K562 (cell line): ENCODE data around the gene HDGFL2. TPM values are rescaled to one million over a fixed set of nuclear protein-coding genes. Genes with fewer than 3 reads are reported as not detected.
A peak's percentile ranks its signal among the peaks of the same experiment; 100 is the strongest.

ENCODE experiments used
- ATAC-seq: fragments of 200-7000 bp; cut with Tn5 transposase; 3 replicates; pipeline ENCODE4 v1.9.1; 2020; ENCODE audit warnings: moderate library complexity
- BruUV-seq: library from RNA; stranded (reverse); fragments of 400-500 nt; replicated peaks from 2 replicates; lab custom pipeline; 2021; lab: Mats Ljungman, UMichigan
- CTCF ChIA-PET: fragments of 300-600 bp; formaldehyde crosslinking; extraction: SDS; loops from one replicate; lab custom pipeline; 2021; ENCODE audit warnings: low intra/inter-chr PET ratio; lab: Yijun Ruan, JAX
- POLR2A ChIA-PET: fragments of 300-600, 350-650 bp; sonication (Branson Sonifier 250); formaldehyde crosslinking; extraction: SDS; loops from one replicate; lab custom pipeline; 2021; ENCODE audit warnings: antibody characterized with exemption, inconsistent platforms; lab: Yijun Ruan, JAX
- DNase-seq, 4 experiments: peaks; one replicate each; pipeline versions ENCODE4 v3.0.0 to v3.0.0-alpha.2; 2011 to 2018; ENCODE audit warnings: low spot score in 3 of 4, mixed read lengths in 3 of 4; ENCODE audit errors: extremely low read depth in 1 of 4
- FAIRE-seq: peaks from 2 replicates; lab custom pipeline; 2011; peaks lifted over from hg19 to GRCh38; lab: Jason Lieb, UNC
- H2AFZ ChIP-seq: 2 replicates; pipeline ENCODE4 v1.6.0; 2011; ENCODE audit warnings: low read depth, low read length, control low read depth, inconsistent platforms
- H3K27ac ChIP-seq: fragments of 200-600 bp; 3 replicates; pipeline ENCODE4 v1.8.0; 2011; ENCODE audit warnings: low read depth, mild to moderate bottlenecking, control low read depth, inconsistent platforms, low read length, moderate library complexity, mixed read lengths; ENCODE audit errors: extremely low read depth
- H3K27me3 ChIP-seq, 2 experiments: fragments of 300-600 bp in 1 of 2; 2 replicates in 1 of 2; 3 replicates in 1 of 2; pipeline versions ENCODE4 v1.6.0 to v1.8.0; 2011; ENCODE audit warnings: inconsistent platforms in 2 of 2, low read length in 2 of 2, mild to moderate bottlenecking in 1 of 2, mixed read lengths in 1 of 2, moderate library complexity in 1 of 2; ENCODE audit not compliant: control insufficient read depth in 2 of 2, insufficient read depth in 2 of 2
- H3K36me3 ChIP-seq: fragments of 300-600 bp; 3 replicates; pipeline ENCODE4 v1.8.0; 2011; ENCODE audit warnings: mild to moderate bottlenecking, low read length, inconsistent platforms; ENCODE audit not compliant: control insufficient read depth, insufficient read depth
- H3K4me1 ChIP-seq, 2 experiments: fragments of 200-600 bp in 1 of 2; replicated peaks in 1 of 2; 2 replicates in 1 of 2; 3 replicates in 1 of 2; pipeline versions ENCODE4 v1.5.1 to v1.8.0; 2011; ENCODE audit warnings: inconsistent platforms in 2 of 2, low read length in 2 of 2, mild to moderate bottlenecking in 1 of 2, mixed read lengths in 1 of 2, moderate library complexity in 1 of 2; ENCODE audit not compliant: control insufficient read depth in 2 of 2, insufficient read depth in 2 of 2
- H3K4me2 ChIP-seq: 2 replicates; pipeline ENCODE4 v1.6.1; 2011; ENCODE audit warnings: low read length, control low read depth, inconsistent platforms, mixed read lengths; ENCODE audit not compliant: insufficient read depth
- H3K4me3 ChIP-seq: fragments of 200-600 bp; sonication (generic), shearing (Covaris generic); 2 replicates; pipeline ENCODE4 v1.5.1; 2016; ENCODE audit warnings: control low read depth, inconsistent platforms
- H3K79me2 ChIP-seq: fragments of 200-600 bp; 3 replicates; pipeline ENCODE4 v1.8.0; 2011; ENCODE audit warnings: low read length, inconsistent platforms; ENCODE audit not compliant: control insufficient read depth, insufficient read depth
- H3K9ac ChIP-seq, 2 experiments: 2 replicates each; pipeline versions ENCODE4 v1.6.0 to v1.6.1; 2011; ENCODE audit warnings: low read depth in 2 of 2, low read length in 2 of 2, control low read depth in 1 of 2, inconsistent platforms in 1 of 2, mild to moderate bottlenecking in 1 of 2, mixed read lengths in 1 of 2; ENCODE audit not compliant: insufficient read depth in 1 of 2
- H3K9me1 ChIP-seq: one replicate; pipeline ENCODE4 v1.6.0; 2011; ENCODE audit warnings: inconsistent platforms, mild to moderate bottlenecking, low read length, moderate library complexity; ENCODE audit not compliant: control insufficient read depth, insufficient read depth
- H3K9me3 ChIP-seq: replicated peaks from 2 replicates; pipeline ENCODE4 v1.5.1; 2011; ENCODE audit warnings: low read depth, low read length, inconsistent platforms; ENCODE audit not compliant: control insufficient read depth, insufficient read depth
- H4K20me1 ChIP-seq: replicated peaks from 2 replicates; pipeline ENCODE4 v1.6.1; 2011; ENCODE audit warnings: low read length, inconsistent platforms, mixed read lengths; ENCODE audit not compliant: control insufficient read depth, insufficient read depth
- FOXM1 ChIP-seq, 2 experiments: fragments of 450-650 bp in 1 of 2; sonication (generic) in 1 of 2; formaldehyde crosslinking in 1 of 2; IDR thresholded peaks; 2 replicates each; pipeline versions ENCODE4 v1.6.1 to v1.9.0; 2017 to 2022; ENCODE audit warnings: low read depth in 2 of 2, mild to moderate bottlenecking in 2 of 2, missing genetic modification reagents in 1 of 2, moderate library complexity in 1 of 2
- POLR2A ChIP-seq: fragments of 450-650 bp; conservative IDR thresholded peaks from 2 replicates; pipeline ENCODE4 v1.6.1; 2016
- RBM22 ChIP-seq: fragments of 200-400 bp; formaldehyde crosslinking; IDR thresholded peaks from 2 replicates; pipeline ENCODE4 v1.6.1; 2018; ENCODE audit warnings: low read length, low read depth; ENCODE audit not compliant: poor library complexity, severe bottlenecking
- ZNF707 ChIP-seq: fragments of 250-450 bp; sonication (Bioruptor Pico); conservative IDR thresholded peaks from 2 replicates; pipeline ENCODE4 v1.8.0; 2022; ENCODE audit warnings: inconsistent platforms, mild to moderate bottlenecking, moderate library complexity
- WGBS: fragments of 100-300 bp; shearing (Covaris generic); methylation state at CpG from one replicate; pipeline ENCODE4 v1.1.6; 2016; ENCODE audit warnings: low coverage, mixed read lengths; ENCODE audit not compliant: insufficient coverage; ENCODE audit errors: missing lambda C conversion rate; 5-methylcytosine and 5-hydroxymethylcytosine counted together
- in situ Hi-C: fragments of 300-500 bp; cut with MboI; formaldehyde crosslinking; loops from 4 replicates; pipeline ENCODE4 v1.15.0; 2018; ENCODE audit warnings: inconsistent platforms, mixed read lengths
- intact Hi-C: fragments of 100-400 bp; cut with micrococcal nuclease; formaldehyde crosslinking; loops from 2 replicates; pipeline ENCODE4 v1.14.2; 2022
- polyA plus RNA-seq, 8 experiments: library from polyadenylated mRNA; depleted of rRNA in 4 of 8; stranded (reverse) in 5 of 8; unstranded in 3 of 8; fragments of >200 nt; fragmentation: Nextera tagmentation in 2 of 8; fragmentation: Illumina TruSeq in 1 of 8; extraction: Ambion mirVana in 2 of 8; extraction: Trizol in 1 of 8; gene quantifications; 2 replicates each; pipeline versions ENCODE4 v1.2.1 to v1.2.3, GENCODE V29; 2011 to 2014; ENCODE audit warnings: inconsistent platforms in 1 of 8, missing spikeins in 1 of 8
- total RNA-seq, 7 experiments: library from RNA; depleted of rRNA in 6 of 7; stranded (reverse); fragments of >200 nt in 6 of 7; fragmentation: Illumina TruSeq in 2 of 7; extraction: Trizol in 2 of 7; gene quantifications; 2 replicates each; pipeline versions ENCODE4 v1.2.1 to v1.2.3, GENCODE V29; 2011 to 2021; ENCODE audit warnings: low replicate concordance in 1 of 7
- TF ChIP-seq, protein P1 (sequence below): fragments of 250-450 bp; sonication (Bioruptor Pico); IDR thresholded peaks from 2 replicates; pipeline ENCODE4 v1.5.1; 2021; ENCODE audit warnings: mild to moderate bottlenecking
- TF ChIP-seq, protein P2 (sequence below), 2 experiments: fragments of 250-450 bp in 1 of 2; fragments of 450-650 bp in 1 of 2; sonication (Bioruptor Pico) in 1 of 2; IDR thresholded peaks; 2 replicates each; pipeline versions ENCODE4 v1.6.1 to v1.8.0; 2016 to 2021; ENCODE audit warnings: mild to moderate bottlenecking in 2 of 2, moderate library complexity in 2 of 2, missing compliant biosample characterization in 1 of 2, missing genetic modification characterization in 1 of 2
- TF ChIP-seq, protein P3 (sequence below): fragments of 450-650 bp; IDR thresholded peaks from 2 replicates; pipeline ENCODE4 v1.6.1; 2016; ENCODE audit warnings: low read depth, mild to moderate bottlenecking, moderate library complexity
- TF ChIP-seq, protein P4 (sequence below): fragments of 250-450 bp; sonication (Bioruptor Pico); IDR thresholded peaks from 2 replicates; pipeline ENCODE4 v1.4.0; 2020; ENCODE audit warnings: mild to moderate bottlenecking, moderate library complexity, borderline replicate concordance
- TF ChIP-seq, protein P5 (sequence below): sonication (generic); formaldehyde crosslinking; IDR thresholded peaks from 2 replicates; pipeline ENCODE4 v1.8.0; 2022; ENCODE audit warnings: mild to moderate bottlenecking, missing genetic modification reagents

Gene HDGFL2
- total and polyA plus RNA-seq, 9 of the 15 experiments (the other 6 are each of a cell fraction or from before 2014, with no cell fraction given): 0.13 to 61.7 (median 16.0) TPM

DNA sequence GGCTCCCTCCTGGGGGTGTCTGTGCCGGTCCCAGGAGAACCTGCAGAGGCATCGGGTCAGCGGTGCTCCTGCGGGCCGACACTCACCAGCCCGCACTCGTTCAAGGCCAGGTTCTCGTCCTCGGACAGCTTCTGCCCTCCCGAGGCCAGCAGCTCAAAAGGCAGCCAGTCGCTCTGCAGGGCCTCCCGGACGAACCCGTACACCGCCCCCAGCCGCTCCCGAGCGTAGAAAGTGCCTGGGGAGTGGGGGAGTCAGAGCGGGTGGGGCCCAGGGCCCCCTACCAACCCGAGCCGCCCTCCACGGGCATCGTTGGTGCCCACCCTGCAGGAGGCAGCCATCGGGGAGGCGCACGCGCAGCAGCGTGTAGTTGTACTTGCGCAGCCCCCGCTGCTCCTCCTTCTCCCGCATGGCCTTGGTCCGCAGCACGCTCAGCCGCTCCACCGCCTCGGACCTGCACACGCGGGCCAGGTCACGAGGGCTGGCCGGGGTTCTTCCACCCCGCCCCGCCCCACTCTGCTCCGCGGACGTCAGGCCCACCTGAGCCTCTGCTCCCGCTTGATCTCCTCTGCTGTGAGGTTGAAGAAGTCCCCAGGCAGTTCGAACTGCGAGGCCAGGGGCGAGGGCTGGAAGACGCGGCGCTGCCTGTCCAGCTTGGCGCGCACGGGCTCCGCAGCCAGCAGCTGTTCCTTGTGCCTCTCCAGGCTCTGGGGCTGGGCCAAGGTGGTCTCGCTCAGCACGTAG is 26.0 kb upstream of the HDGFL2 start:
- WGBS: 98% methylated on average over 18 of the region's 58 CpGs
- BruUV-seq: no TSS peak
- intact Hi-C loops (no loop called here), in situ Hi-C loops (no loop called here)
- H4K20me1 ChIP-seq: no peaks in the 10 kb centered on the region; the same call in 1 of the 2 replicates
- H3K9me1 ChIP-seq: no peaks in the 10 kb centered on the region
- ChIA-PET POLR2A (interaction anchor here (0.6 to 7.4 kb wide), 4 partner anchors 9 to 89 kb away, joined by 3 to 60 read pairs (median 4); no protein-coding TSS in a partner anchor), CTCF (no interaction called here)
- H3K4me3 ChIP-seq: no peak overlapping the region
- peak in 3 of 4 experiments; percentile 13 to 28 (median 15) for DNase-seq
- no peak overlapping the region for H3K9ac ChIP-seq
- peaks cover 0 to 68% of the 10 kb centered on the region in 2 experiments; a peak in 3 of 5 replicates for H3K4me1 ChIP-seq
- H2AFZ ChIP-seq: no peak overlapping the region
- no peaks in the 10 kb centered on the region for H3K27me3 ChIP-seq
- no peak for ATAC-seq
- peaks cover 90% of the 10 kb centered on the region; the same call in 2 of the 3 replicates for H3K36me3 ChIP-seq
- H3K9me3 ChIP-seq: no peaks in the 10 kb centered on the region
- no peaks in the 10 kb centered on the region for H3K79me2 ChIP-seq
- no peak overlapping the region for H3K4me2 ChIP-seq
- no peak for FAIRE-seq
- no peak overlapping the region for H3K27ac ChIP-seq
- TF ChIP-seq FOXM1 (IDR thresholded peaks at IDR 0.05; ENCODE audit: low read depth) (no peak), FOXM1 (CRISPR knock-in tag; IDR thresholded peaks at IDR 0.05; ENCODE audit: low read depth) (no peak), RBM22 (peak; percentile 69), ZNF707 (no peak), POLR2A (0 out of 2 replicates have a peak, but pooled peaks have one; percentile 7)
- TF ChIP-seq, protein P1, sequence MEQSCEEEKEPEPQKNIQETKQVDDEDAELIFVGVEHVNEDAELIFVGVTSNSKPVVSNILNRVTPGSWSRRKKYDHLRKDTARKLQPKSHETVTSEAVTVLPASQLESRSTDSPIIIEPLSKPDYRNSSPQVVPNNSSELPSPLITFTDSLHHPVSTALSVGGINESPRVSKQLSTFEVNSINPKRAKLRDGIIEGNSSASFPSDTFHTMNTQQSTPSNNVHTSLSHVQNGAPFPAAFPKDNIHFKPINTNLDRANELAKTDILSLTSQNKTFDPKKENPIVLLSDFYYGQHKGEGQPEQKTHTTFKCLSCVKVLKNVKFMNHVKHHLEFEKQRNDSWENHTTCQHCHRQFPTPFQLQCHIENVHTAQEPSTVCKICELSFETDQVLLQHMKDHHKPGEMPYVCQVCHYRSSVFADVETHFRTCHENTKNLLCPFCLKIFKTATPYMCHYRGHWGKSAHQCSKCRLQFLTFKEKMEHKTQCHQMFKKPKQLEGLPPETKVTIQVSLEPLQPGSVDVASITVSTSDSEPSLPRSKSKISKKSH (CRISPR knock-in tag): no peak
- TF ChIP-seq, protein P2, sequence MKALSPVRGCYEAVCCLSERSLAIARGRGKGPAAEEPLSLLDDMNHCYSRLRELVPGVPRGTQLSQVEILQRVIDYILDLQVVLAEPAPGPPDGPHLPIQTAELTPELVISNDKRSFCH (CRISPR knock-in tag; IDR thresholded peaks at IDR 0.05): no peak
- TF ChIP-seq, protein P2 (tag; IDR thresholded peaks at IDR 0.05): no peak
- TF ChIP-seq, protein P3, sequence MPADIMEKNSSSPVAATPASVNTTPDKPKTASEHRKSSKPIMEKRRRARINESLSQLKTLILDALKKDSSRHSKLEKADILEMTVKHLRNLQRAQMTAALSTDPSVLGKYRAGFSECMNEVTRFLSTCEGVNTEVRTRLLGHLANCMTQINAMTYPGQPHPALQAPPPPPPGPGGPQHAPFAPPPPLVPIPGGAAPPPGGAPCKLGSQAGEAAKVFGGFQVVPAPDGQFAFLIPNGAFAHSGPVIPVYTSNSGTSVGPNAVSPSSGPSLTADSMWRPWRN: no peak
- TF ChIP-seq, protein P4, sequence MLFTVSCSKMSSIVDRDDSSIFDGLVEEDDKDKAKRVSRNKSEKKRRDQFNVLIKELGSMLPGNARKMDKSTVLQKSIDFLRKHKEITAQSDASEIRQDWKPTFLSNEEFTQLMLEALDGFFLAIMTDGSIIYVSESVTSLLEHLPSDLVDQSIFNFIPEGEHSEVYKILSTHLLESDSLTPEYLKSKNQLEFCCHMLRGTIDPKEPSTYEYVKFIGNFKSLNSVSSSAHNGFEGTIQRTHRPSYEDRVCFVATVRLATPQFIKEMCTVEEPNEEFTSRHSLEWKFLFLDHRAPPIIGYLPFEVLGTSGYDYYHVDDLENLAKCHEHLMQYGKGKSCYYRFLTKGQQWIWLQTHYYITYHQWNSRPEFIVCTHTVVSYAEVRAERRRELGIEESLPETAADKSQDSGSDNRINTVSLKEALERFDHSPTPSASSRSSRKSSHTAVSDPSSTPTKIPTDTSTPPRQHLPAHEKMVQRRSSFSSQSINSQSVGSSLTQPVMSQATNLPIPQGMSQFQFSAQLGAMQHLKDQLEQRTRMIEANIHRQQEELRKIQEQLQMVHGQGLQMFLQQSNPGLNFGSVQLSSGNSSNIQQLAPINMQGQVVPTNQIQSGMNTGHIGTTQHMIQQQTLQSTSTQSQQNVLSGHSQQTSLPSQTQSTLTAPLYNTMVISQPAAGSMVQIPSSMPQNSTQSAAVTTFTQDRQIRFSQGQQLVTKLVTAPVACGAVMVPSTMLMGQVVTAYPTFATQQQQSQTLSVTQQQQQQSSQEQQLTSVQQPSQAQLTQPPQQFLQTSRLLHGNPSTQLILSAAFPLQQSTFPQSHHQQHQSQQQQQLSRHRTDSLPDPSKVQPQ: no peak
- TF ChIP-seq, protein P5, sequence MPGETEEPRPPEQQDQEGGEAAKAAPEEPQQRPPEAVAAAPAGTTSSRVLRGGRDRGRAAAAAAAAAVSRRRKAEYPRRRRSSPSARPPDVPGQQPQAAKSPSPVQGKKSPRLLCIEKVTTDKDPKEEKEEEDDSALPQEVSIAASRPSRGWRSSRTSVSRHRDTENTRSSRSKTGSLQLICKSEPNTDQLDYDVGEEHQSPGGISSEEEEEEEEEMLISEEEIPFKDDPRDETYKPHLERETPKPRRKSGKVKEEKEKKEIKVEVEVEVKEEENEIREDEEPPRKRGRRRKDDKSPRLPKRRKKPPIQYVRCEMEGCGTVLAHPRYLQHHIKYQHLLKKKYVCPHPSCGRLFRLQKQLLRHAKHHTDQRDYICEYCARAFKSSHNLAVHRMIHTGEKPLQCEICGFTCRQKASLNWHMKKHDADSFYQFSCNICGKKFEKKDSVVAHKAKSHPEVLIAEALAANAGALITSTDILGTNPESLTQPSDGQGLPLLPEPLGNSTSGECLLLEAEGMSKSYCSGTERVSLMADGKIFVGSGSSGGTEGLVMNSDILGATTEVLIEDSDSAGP (CRISPR knock-in tag): no peak
